ENCODE measurements around the gene TMC1. TPM values are rescaled to one million over a fixed set of nuclear protein-coding genes. Genes with fewer than 3 reads are reported as not detected.

The TMC1 gene
- total and polyA plus RNA-seq, 2 of the 8 experiments (the other 6 are each of a cell fraction or from before 2014, with no cell fraction given) = 0.95 to 0.98 TPM

DNA sequence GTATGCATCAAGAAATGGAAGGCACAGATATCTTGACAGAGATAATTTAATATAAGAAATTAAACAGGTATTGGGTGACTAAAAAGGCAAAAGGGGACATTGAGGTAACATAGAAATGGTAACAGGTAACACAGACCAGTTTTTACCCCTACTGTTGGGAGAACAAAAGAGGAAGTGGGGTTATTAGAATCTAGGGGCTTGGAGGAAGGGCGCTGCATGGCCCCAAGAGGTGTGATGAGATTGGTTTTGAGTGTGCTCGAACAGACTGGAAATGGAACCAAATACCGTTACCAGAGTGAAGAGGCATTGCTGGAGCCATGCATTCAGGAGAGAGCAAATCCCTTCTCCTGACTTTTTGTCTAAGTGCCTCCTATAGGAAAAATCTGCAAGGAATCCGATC is 237.5 kb downstream of the TMC1 start (continued):
- TF ChIP-seq CEBPB (IDR thresholded peaks at IDR 0.05; ENCODE audit: low read depth, low read length) = no peak

Data from H1 (cell line).